DND-41 (cell line): ENCODE results near the gene FAM107A.
A peak's percentile ranks its signal among the peaks of the same experiment; 100 is the strongest.

Experiments used
- ATAC-seq: fragments of 200-7000 bp; cut with Tn5 transposase; 3 replicates; pipeline ENCODE4 v1.9.1; 2021; ENCODE audit warnings: low read depth; ENCODE audit not compliant: insufficient read depth
- DNase-seq: peaks from one replicate; pipeline ENCODE4 v3.0.0-alpha.2; 2020
- H2AFZ ChIP-seq: 2 replicates; pipeline ENCODE4 v1.6.0; 2012; ENCODE audit warnings: low read depth, low read length
- H3K27ac ChIP-seq: 2 replicates; pipeline ENCODE4 v1.5.1; 2012; ENCODE audit warnings: low read length, inconsistent platforms
- H3K27me3 ChIP-seq: fragments of 200-600 bp; sonication (generic); 2 replicates; pipeline ENCODE4 v1.6.0; 2012; ENCODE audit warnings: low read length, mild to moderate bottlenecking, inconsistent platforms; ENCODE audit not compliant: insufficient read depth, poor library complexity
- H3K36me3 ChIP-seq: 2 replicates; pipeline ENCODE4 v1.5.1; 2012; ENCODE audit warnings: low read length, inconsistent platforms; ENCODE audit not compliant: insufficient read depth
- H3K4me1 ChIP-seq: 2 replicates; pipeline ENCODE4 v1.5.1; 2012; ENCODE audit warnings: mild to moderate bottlenecking, low read length; ENCODE audit not compliant: insufficient read depth
- H3K4me2 ChIP-seq: 2 replicates; pipeline ENCODE4 v1.6.0; 2012; ENCODE audit warnings: mild to moderate bottlenecking, moderate library complexity, low read length, inconsistent platforms; ENCODE audit not compliant: insufficient read depth
- H3K4me3 ChIP-seq, 2 experiments: fragments of 200-600 bp in 1 of 2; shearing (Covaris generic) in 1 of 2; 2 replicates each; pipeline ENCODE4 v1.5.1; 2012 to 2016; ENCODE audit warnings: inconsistent platforms in 2 of 2, low read length in 2 of 2, mild to moderate bottlenecking in 2 of 2, low read depth in 1 of 2, moderate library complexity in 1 of 2
- H3K79me2 ChIP-seq: 2 replicates; pipeline ENCODE4 v1.6.0; 2012; ENCODE audit warnings: low read length, inconsistent platforms; ENCODE audit not compliant: insufficient read depth
- H3K9ac ChIP-seq: 2 replicates; pipeline ENCODE4 v1.6.0; 2012; ENCODE audit warnings: low read depth, mild to moderate bottlenecking, inconsistent platforms, low read length, moderate library complexity
- H3K9me3 ChIP-seq: 2 replicates; pipeline ENCODE4 v1.5.1; 2012; ENCODE audit warnings: low read length, moderate library complexity, mild to moderate bottlenecking, inconsistent platforms; ENCODE audit not compliant: insufficient read depth, severe bottlenecking
- H4K20me1 ChIP-seq: 2 replicates; pipeline ENCODE4 v1.6.0; 2012; ENCODE audit warnings: low read length; ENCODE audit not compliant: insufficient read depth
- CTCF ChIP-seq: IDR thresholded peaks from 2 replicates; pipeline ENCODE4 v1.5.1; 2012; ENCODE audit warnings: borderline replicate concordance, low read length, moderate library complexity, mild to moderate bottlenecking; ENCODE audit not compliant: poor library complexity, severe bottlenecking; ENCODE audit errors: extremely low read depth
- EZH2 ChIP-seq: IDR thresholded peaks from 3 replicates; pipeline ENCODE4 v1.6.1; 2012; ENCODE audit warnings: borderline replicate concordance, low read depth, mild to moderate bottlenecking, moderate library complexity, low read length, inconsistent platforms; ENCODE audit not compliant: severe bottlenecking

Gene FAM107A

DNA sequence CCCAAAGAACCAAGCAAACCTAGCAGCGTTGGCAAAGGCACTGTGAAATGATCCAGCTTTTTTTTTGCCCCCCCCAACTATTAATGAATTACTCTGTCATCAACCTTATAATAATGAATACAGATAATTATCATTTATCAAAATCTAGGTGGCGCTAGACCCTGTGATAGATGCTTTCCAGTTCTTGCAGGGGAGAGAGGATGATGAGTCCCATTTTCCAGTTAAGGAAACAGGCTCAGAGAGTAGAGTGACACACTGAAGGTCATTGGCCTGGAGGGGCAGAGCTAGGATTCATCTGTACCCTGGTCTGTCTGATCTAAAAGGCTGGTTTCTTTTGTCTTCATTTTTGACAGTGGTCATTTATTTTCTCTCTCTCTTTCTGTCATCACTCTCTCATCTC is 45.2 kb downstream of the FAM107A start:
- Histone ChIP-seq H3K4me3 (no peak overlapping the region), H2AFZ (no peak overlapping the region), H3K4me2 (no peak overlapping the region), H3K27ac (no peak overlapping the region), H3K4me1 (0 out of 2 replicates have a peak, but pooled peaks cover 3% of the 10 kb centered on the region), H3K9ac (no peak overlapping the region), H3K9me3 (no peaks in the 10 kb centered on the region), H4K20me1 (no peaks in the 10 kb centered on the region), H3K27me3 (no peaks in the 10 kb centered on the region), H3K79me2 (no peaks in the 10 kb centered on the region), H3K36me3 (no peaks in the 10 kb centered on the region)
- ATAC-seq (no peak), DNase-seq (no peak)
- TF ChIP-seq EZH2 (no peak), CTCF (peak; percentile 34)

DNA sequence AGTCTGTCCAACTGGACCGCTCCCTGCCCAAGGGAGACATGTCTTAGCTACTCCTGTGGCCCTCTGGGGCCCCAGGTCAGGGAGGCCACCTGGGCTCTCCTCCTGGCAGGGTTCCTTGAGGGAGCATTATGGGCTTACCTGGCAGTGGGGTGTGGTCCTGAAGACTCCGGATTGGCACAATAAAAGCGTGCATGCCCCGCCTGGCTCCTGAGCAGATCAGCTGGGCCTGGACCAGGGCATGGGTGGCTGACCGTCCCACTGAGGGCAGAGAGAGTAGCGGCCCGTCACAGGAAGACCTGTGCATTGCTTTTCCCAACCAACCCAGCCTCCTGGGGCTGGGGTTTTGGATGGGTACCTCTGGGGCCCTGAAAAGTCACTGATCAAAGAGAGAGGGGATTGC is 45.6 kb downstream of the FAM107A start:
- no peak for ATAC-seq
- Histone ChIP-seq H3K27me3 (no peaks in the 10 kb centered on the region), H3K9me3 (no peaks in the 10 kb centered on the region), H3K4me1 (0 out of 2 replicates have a peak, but pooled peaks cover 3% of the 10 kb centered on the region), H3K4me3 (no peak overlapping the region), H3K36me3 (no peaks in the 10 kb centered on the region), H4K20me1 (no peaks in the 10 kb centered on the region), H3K9ac (no peak overlapping the region), H3K4me2 (no peak overlapping the region), H3K79me2 (no peaks in the 10 kb centered on the region), H3K27ac (no peak overlapping the region), H2AFZ (no peak overlapping the region)
- no peak for TF ChIP-seq CTCF
- TF ChIP-seq EZH2, result no peak
- DNase-seq, result no peak

DNA sequence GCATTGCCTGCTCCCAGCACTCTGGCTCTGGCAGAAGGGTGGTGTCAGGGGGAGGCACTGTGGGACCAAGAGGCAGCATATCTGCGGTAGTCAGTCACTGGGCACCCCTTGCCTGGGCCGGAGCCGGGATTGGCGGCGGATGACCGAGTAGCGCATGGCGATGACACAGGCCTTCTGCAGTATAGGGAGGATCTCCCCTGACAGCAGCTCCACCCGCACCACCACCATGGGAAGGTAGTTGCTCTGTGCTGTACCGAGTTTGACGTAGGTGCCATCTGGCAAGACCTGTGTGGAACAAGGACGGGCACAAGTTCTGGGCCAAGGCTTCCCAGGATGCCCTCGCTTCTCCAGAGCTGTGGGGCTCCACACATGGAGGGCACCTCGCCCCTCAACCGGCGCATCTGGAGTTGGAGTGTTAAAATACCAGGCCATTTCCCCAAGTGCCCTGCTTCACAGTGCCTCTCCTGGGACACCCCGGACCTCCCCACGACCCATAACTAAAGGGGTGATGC is 46.8 kb downstream of the FAM107A start:
- ATAC-seq (no peak), DNase-seq (no peak)
- Histone ChIP-seq H3K4me1 (0 out of 2 replicates have a peak, but pooled peaks cover 3% of the 10 kb centered on the region), H3K36me3 (no peaks in the 10 kb centered on the region), H3K9me3 (no peaks in the 10 kb centered on the region), H3K4me2 (no peak overlapping the region), H3K27me3 (no peaks in the 10 kb centered on the region), H3K79me2 (no peaks in the 10 kb centered on the region), H3K27ac (no peak overlapping the region), H3K9ac (no peak overlapping the region), H3K4me3 (no peak overlapping the region), H2AFZ (no peak overlapping the region), H4K20me1 (no peaks in the 10 kb centered on the region)
- TF ChIP-seq CTCF (no peak), EZH2 (no peak)
